Measurements from ENCODE around the gene LPGAT1. TPM values are rescaled to one million over a fixed set of nuclear protein-coding genes. Genes with fewer than 3 reads are reported as not detected.

LPGAT1 gene
- total RNA-seq, 1 donor from 2014 or later: 34.7 TPM

GRCh38 chr1:211811848-211812247 is 18.7 kb downstream of the LPGAT1 start:
- peaks cover 5% of the 10 kb centered on the region for H3K4me1 Mint-ChIP-seq (ENCODE audit: unreplicated experiment)
- H3K4me3 Mint-ChIP-seq (ENCODE audit: unreplicated experiment): no peak overlapping the region
- H3K9me3 Mint-ChIP-seq (ENCODE audit: unreplicated experiment): no peaks in the 10 kb centered on the region
- TF ChIP-seq CTCF (IDR thresholded peaks at IDR 0.05; ENCODE audit: unreplicated experiment): no peak
- H3K36me3 Mint-ChIP-seq (ENCODE audit: low read depth, unreplicated experiment): peaks cover 14% of the 10 kb centered on the region
- H3K27me3 Mint-ChIP-seq (ENCODE audit: unreplicated experiment): peaks cover 1% of the 10 kb centered on the region
- H3K27ac Mint-ChIP-seq (ENCODE audit: unreplicated experiment): no peak overlapping the region
- no peak for DNase-seq (ENCODE audit: low spot score)

GRCh38 chr1:211811126-211811525 is 19.4 kb downstream of the LPGAT1 start:
- Mint-ChIP-seq H3K4me1 (ENCODE audit: unreplicated experiment) (peaks cover 5% of the 10 kb centered on the region), H3K36me3 (ENCODE audit: low read depth, unreplicated experiment) (peaks cover 14% of the 10 kb centered on the region), H3K27ac (ENCODE audit: unreplicated experiment) (no peak overlapping the region), H3K27me3 (ENCODE audit: unreplicated experiment) (peaks cover 1% of the 10 kb centered on the region), H3K9me3 (ENCODE audit: unreplicated experiment) (no peaks in the 10 kb centered on the region), H3K4me3 (ENCODE audit: unreplicated experiment) (no peak overlapping the region)
- TF ChIP-seq CTCF (IDR thresholded peaks at IDR 0.05; ENCODE audit: unreplicated experiment): no peak
- no peak for DNase-seq (ENCODE audit: low spot score)

- H3K36me3 Mint-ChIP-seq (ENCODE audit: low read depth, unreplicated experiment): peaks cover 18% of the 10 kb centered on the region
- no peak overlapping the region for H3K4me3 Mint-ChIP-seq (ENCODE audit: unreplicated experiment)
- peaks cover 1% of the 10 kb centered on the region for H3K27me3 Mint-ChIP-seq (ENCODE audit: unreplicated experiment)
- DNase-seq (ENCODE audit: low spot score): no peak
- no peaks in the 10 kb centered on the region for H3K9me3 Mint-ChIP-seq (ENCODE audit: unreplicated experiment)
- H3K27ac Mint-ChIP-seq (ENCODE audit: unreplicated experiment): no peak overlapping the region
- H3K4me1 Mint-ChIP-seq (ENCODE audit: unreplicated experiment): peaks cover 5% of the 10 kb centered on the region
- no peak for TF ChIP-seq CTCF (IDR thresholded peaks at IDR 0.05; ENCODE audit: unreplicated experiment)
Observed at GRCh38 chr1:211808475-211808874, 22.1 kb downstream of the LPGAT1 start.

- peaks cover 38% of the 10 kb centered on the region for H3K36me3 Mint-ChIP-seq (ENCODE audit: low read depth, unreplicated experiment)
- H3K9me3 Mint-ChIP-seq (ENCODE audit: unreplicated experiment): no peaks in the 10 kb centered on the region
- no peaks in the 10 kb centered on the region for H3K27me3 Mint-ChIP-seq (ENCODE audit: unreplicated experiment)
- no peak for TF ChIP-seq CTCF (IDR thresholded peaks at IDR 0.05; ENCODE audit: unreplicated experiment)
- H3K4me1 Mint-ChIP-seq (ENCODE audit: unreplicated experiment): no peaks in the 10 kb centered on the region
- H3K4me3 Mint-ChIP-seq (ENCODE audit: unreplicated experiment): no peak overlapping the region
- DNase-seq (ENCODE audit: low spot score): no peak
- H3K27ac Mint-ChIP-seq (ENCODE audit: unreplicated experiment): no peak overlapping the region
Observed at GRCh38 chr1:211804915-211805314, 25.6 kb downstream of the LPGAT1 start.

GRCh38 chr1:211800925-211801607 is 29.5 kb downstream of the LPGAT1 start:
- Mint-ChIP-seq H3K27me3 (ENCODE audit: unreplicated experiment) (no peaks in the 10 kb centered on the region), H3K4me1 (ENCODE audit: unreplicated experiment) (no peaks in the 10 kb centered on the region), H3K36me3 (ENCODE audit: low read depth, unreplicated experiment) (peaks cover 32% of the 10 kb centered on the region), H3K27ac (ENCODE audit: unreplicated experiment) (no peak overlapping the region), H3K9me3 (ENCODE audit: unreplicated experiment) (no peaks in the 10 kb centered on the region), H3K4me3 (ENCODE audit: unreplicated experiment) (no peak overlapping the region)
- DNase-seq (ENCODE audit: low spot score): no peak
- TF ChIP-seq CTCF (IDR thresholded peaks at IDR 0.05; ENCODE audit: unreplicated experiment): no peak

Data from endothelial cell (in vitro differentiated cells).